Measurements from ENCODE around the gene CCDC187. TPM values are rescaled to one million over a fixed set of nuclear protein-coding genes. Genes with fewer than 3 reads are reported as not detected.

Gene CCDC187
- total RNA-seq, 1 experiment from 2014 or later, result 0.05 TPM

- no peak for DNase-seq (ENCODE audit: extremely low read depth, low read depth)
Measured at GRCh38 chr9:136232969-136233368, 70.9 kb downstream of the CCDC187 start.

GRCh38 chr9:136231478-136232297 lies 72.2 kb downstream of the CCDC187 start:
- no peak for DNase-seq (ENCODE audit: extremely low read depth, low read depth)

GRCh38 chr9:136230773-136231172 lies 73.1 kb downstream of the CCDC187 start:
- DNase-seq (ENCODE audit: extremely low read depth, low read depth), result no peak

GRCh38 chr9:136230365-136230764 lies 73.5 kb downstream of the CCDC187 start:
- DNase-seq (ENCODE audit: extremely low read depth, low read depth), result no peak

GRCh38 chr9:136229096-136230065 lies 74.5 kb downstream of the CCDC187 start:
- DNase-seq (ENCODE audit: extremely low read depth, low read depth), result no peak

GRCh38 chr9:136228107-136228875 lies 75.6 kb downstream of the CCDC187 start:
- DNase-seq (ENCODE audit: extremely low read depth, low read depth), result peak; percentile 50

GRCh38 chr9:136226680-136227407 lies 77.0 kb downstream of the CCDC187 start:
- no peak for DNase-seq (ENCODE audit: extremely low read depth, low read depth)

- peak; percentile 52 for DNase-seq (ENCODE audit: extremely low read depth, low read depth)
Measured at GRCh38 chr9:136225748-136226679, 77.9 kb downstream of the CCDC187 start.

GRCh38 chr9:136225366-136225747 lies 78.5 kb downstream of the CCDC187 start:
- no peak for DNase-seq (ENCODE audit: extremely low read depth, low read depth)

- no peak for DNase-seq (ENCODE audit: extremely low read depth, low read depth)
Measured at GRCh38 chr9:136223871-136224640, 79.8 kb downstream of the CCDC187 start.

- DNase-seq (ENCODE audit: extremely low read depth, low read depth), result no peak
Measured at GRCh38 chr9:136222906-136223285, 81.0 kb downstream of the CCDC187 start.

- no peak for DNase-seq (ENCODE audit: extremely low read depth, low read depth)
Measured at GRCh38 chr9:136222166-136222905, 81.6 kb downstream of the CCDC187 start.

GRCh38 chr9:136220017-136220729 lies 83.7 kb downstream of the CCDC187 start:
- DNase-seq (ENCODE audit: extremely low read depth, low read depth), result peak; percentile 50

- no peak for DNase-seq (ENCODE audit: extremely low read depth, low read depth)
Measured at GRCh38 chr9:136219276-136219675, 84.6 kb downstream of the CCDC187 start.

- no peak for DNase-seq (ENCODE audit: extremely low read depth, low read depth)
Measured at GRCh38 chr9:136218673-136219072, 85.2 kb downstream of the CCDC187 start.

- no peak for DNase-seq (ENCODE audit: extremely low read depth, low read depth)
Measured at GRCh38 chr9:136218271-136218670, 85.6 kb downstream of the CCDC187 start.

Measured in NCI-H460 (cell line).